Omental fat pad (tissue), 4 donors: ENCODE results near the gene SEMA4D. TPM values are rescaled to one million over a fixed set of nuclear protein-coding genes. Genes with fewer than 3 reads are reported as not detected.

Experiments
- ATAC-seq: fragments of 150-250 bp; one replicate; pipeline ENCODE4 v1.9.1; 2016; ENCODE audit warnings: mild to moderate bottlenecking, moderate library complexity; ENCODE audit not compliant: low FRiP score
- DNase-seq: peaks from one replicate; pipeline ENCODE4 v3.0.0-alpha.2; 2019; ENCODE audit warnings: low spot score
- CTCF ChIP-seq, 3 donors: fragments of 450-650 bp; IDR thresholded peaks; one replicate each; pipeline ENCODE4 v1.5.1; 2016 to 2017; ENCODE audit warnings: antibody characterized with exemption in 3 of 3, mild to moderate bottlenecking in 3 of 3, moderate library complexity in 2 of 3
- total RNA-seq, 4 donors: library from RNA; depleted of rRNA; stranded (reverse); fragments of >200 nt; gene quantifications; one replicate each; pipeline ENCODE4 v1.1.0, GENCODE V29; 2016

SEMA4D gene
- total RNA-seq, 4 donors from 2014 or later: 14.2 to 49.5 (median 18.3) TPM

GRCh38 chr9:89342948-89343347 is 155.0 kb downstream of the SEMA4D start:
- DNase-seq: no peak
- TF ChIP-seq CTCF (IDR thresholded peaks at IDR 0.05): no peak
- ATAC-seq: no peak

- ATAC-seq (no peak), DNase-seq (no peak)
- TF ChIP-seq CTCF (IDR thresholded peaks at IDR 0.05): no peak
Observed at GRCh38 chr9:89342213-89342612, 155.7 kb downstream of the SEMA4D start.

- TF ChIP-seq CTCF (IDR thresholded peaks at IDR 0.05): no peak
- no peak for ATAC-seq
- no peak for DNase-seq
Observed at GRCh38 chr9:89340332-89340731, 157.6 kb downstream of the SEMA4D start.

GRCh38 chr9:89339807-89340206 is 158.1 kb downstream of the SEMA4D start:
- no peak for DNase-seq
- no peak for TF ChIP-seq CTCF (IDR thresholded peaks at IDR 0.05)
- no peak for ATAC-seq

GRCh38 chr9:89330513-89330912 is 167.4 kb downstream of the SEMA4D start:
- no peak for TF ChIP-seq CTCF (IDR thresholded peaks at IDR 0.05)
- no peak for DNase-seq
- ATAC-seq: no peak

GRCh38 chr9:89329917-89330316 is 168.0 kb downstream of the SEMA4D start:
- no peak for ATAC-seq
- TF ChIP-seq CTCF (IDR thresholded peaks at IDR 0.05): no peak
- no peak for DNase-seq

- ATAC-seq (no peak), DNase-seq (no peak)
- TF ChIP-seq CTCF (IDR thresholded peaks at IDR 0.05): no peak
Observed at GRCh38 chr9:89328064-89328463, 169.8 kb downstream of the SEMA4D start.
